ENCODE results near the gene PSTK.

DNA sequence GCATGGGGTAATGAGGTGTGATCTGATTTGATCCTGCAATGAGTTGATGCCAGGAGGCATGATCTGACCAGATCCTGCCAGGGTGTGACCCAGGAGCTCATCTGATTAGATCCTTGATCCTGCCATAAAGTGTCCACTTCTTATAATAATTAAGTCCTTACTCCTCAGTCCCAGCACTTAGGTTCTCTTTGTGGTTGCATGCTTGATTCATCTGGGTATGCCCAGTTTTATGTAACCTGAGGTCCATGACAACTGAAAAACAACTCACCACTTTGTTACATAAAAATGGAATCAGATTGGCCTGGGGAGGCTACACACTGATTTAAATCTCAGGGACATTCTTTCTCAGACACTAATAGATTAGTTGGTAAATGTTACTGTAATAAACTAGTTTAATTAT, 47.7 kb downstream of the PSTK start:
- TF ChIP-seq CTCF (IDR thresholded peaks at IDR 0.05) (no peak), POLR2A (IDR thresholded peaks at IDR 0.05) (no peak)
